Bronchial epithelial cell (primary cell): ENCODE data around the gene CENATAC. TPM values are rescaled to one million over a fixed set of nuclear protein-coding genes. Genes with fewer than 3 reads are reported as not detected.

Experiments used
- DNase-seq: peaks from one replicate; pipeline ENCODE4 v3.0.0-alpha.2; 2010; ENCODE audit warnings: low read depth
- FAIRE-seq: peaks from 2 replicates; lab custom pipeline; 2011; peaks lifted over from hg19 to GRCh38; lab: Jason Lieb, UNC
- H3K27me3 ChIP-seq: 2 replicates; pipeline ENCODE4 v1.5.1; 2011; ENCODE audit warnings: low read length; ENCODE audit not compliant: control insufficient read depth, insufficient read depth
- H3K36me3 ChIP-seq: 2 replicates; pipeline ENCODE4 v1.5.1; 2011; ENCODE audit warnings: low read length; ENCODE audit not compliant: control insufficient read depth, insufficient read depth
- H3K4me3 ChIP-seq: 2 replicates; pipeline ENCODE4 v1.5.1; 2011; ENCODE audit warnings: mild to moderate bottlenecking, low read depth, low read length, control low read depth
- CTCF ChIP-seq: IDR thresholded peaks from 2 replicates; pipeline ENCODE4 v1.5.1; 2011; ENCODE audit warnings: mild to moderate bottlenecking, moderate library complexity, low read length, control low read depth, inconsistent platforms; ENCODE audit not compliant: insufficient read depth, severe bottlenecking
- total RNA-seq: library from RNA; depleted of rRNA; stranded (reverse); fragments of >200 nt; gene quantifications from 2 replicates; pipeline ENCODE4 v1.2.1, GENCODE V29; 2014

CENATAC gene
- total RNA-seq, 1 donor from 2014 or later = 21.3 TPM

- TF ChIP-seq CTCF = no peak
- peaks cover 66% of the 10 kb centered on the region for H3K36me3 ChIP-seq
- DNase-seq = no peak
- FAIRE-seq = no peak
- no peak overlapping the region for H3K4me3 ChIP-seq
- no peaks in the 10 kb centered on the region for H3K27me3 ChIP-seq
These were observed 53.7 kb downstream of the CENATAC start for GRCh38 chr11:119051440-119052162.

GRCh38 chr11:119052163-119052814 lies 54.4 kb downstream of the CENATAC start:
- DNase-seq (peak; percentile 30), FAIRE-seq (no peak)
- H3K27me3 ChIP-seq = no peaks in the 10 kb centered on the region
- TF ChIP-seq CTCF = no peak
- H3K4me3 ChIP-seq = no peak overlapping the region
- peaks cover 62% of the 10 kb centered on the region for H3K36me3 ChIP-seq

GRCh38 chr11:119054418-119054817 lies 56.5 kb downstream of the CENATAC start:
- FAIRE-seq (no peak), DNase-seq (no peak)
- no peaks in the 10 kb centered on the region for H3K27me3 ChIP-seq
- peaks cover 46% of the 10 kb centered on the region for H3K36me3 ChIP-seq
- no peak overlapping the region for H3K4me3 ChIP-seq
- TF ChIP-seq CTCF = no peak

- peak; percentile 36 for DNase-seq
- no peak for TF ChIP-seq CTCF
- H3K36me3 ChIP-seq = peaks cover 39% of the 10 kb centered on the region
- no peak for FAIRE-seq
- no peaks in the 10 kb centered on the region for H3K27me3 ChIP-seq
- H3K4me3 ChIP-seq = peak overlapping the region; percentile 87
These were observed 58.0 kb downstream of the CENATAC start for GRCh38 chr11:119055901-119056300.

GRCh38 chr11:119056421-119056999 lies 58.6 kb downstream of the CENATAC start:
- Histone ChIP-seq H3K27me3 (no peaks in the 10 kb centered on the region), H3K36me3 (peaks cover 36% of the 10 kb centered on the region), H3K4me3 (peak overlapping the region; percentile 87)
- no peak for FAIRE-seq
- peak; percentile 47 for DNase-seq
- TF ChIP-seq CTCF = no peak
